Large intestine (tissue), 3 donors: ENCODE measurements around the gene BTNL2. TPM values are rescaled to one million over a fixed set of nuclear protein-coding genes. Genes with fewer than 3 reads are reported as not detected.

ENCODE experiments used
- DNase-seq, 2 donors: peaks; one replicate each; pipeline versions ENCODE4 v3.0.0 to v3.0.0-alpha.2; 2013
- H3K27ac ChIP-seq: one replicate; pipeline ENCODE4 v1.5.1; 2013; ENCODE audit warnings: low read length
- H3K27me3 ChIP-seq: 2 replicates; pipeline ENCODE4 v1.6.1; 2013; ENCODE audit warnings: low read length; ENCODE audit not compliant: control insufficient read depth, insufficient read depth
- H3K36me3 ChIP-seq: 2 replicates; pipeline ENCODE4 v1.6.1; 2013; ENCODE audit warnings: low read length; ENCODE audit not compliant: control insufficient read depth, insufficient read depth
- H3K4me1 ChIP-seq: one replicate; pipeline ENCODE4 v1.6.1; 2013; ENCODE audit warnings: low read length; ENCODE audit not compliant: control insufficient read depth, insufficient read depth
- H3K4me3 ChIP-seq: one replicate; pipeline ENCODE4 v1.5.1; 2013; ENCODE audit warnings: low read length
- H3K9me3 ChIP-seq: one replicate; pipeline ENCODE4 v1.6.1; 2013; ENCODE audit warnings: mild to moderate bottlenecking, low read depth, low read length, moderate library complexity; ENCODE audit not compliant: control insufficient read depth
- WGBS: methylation state at CpG from one replicate; pipeline ENCODE4 v1.1.5; 2013; ENCODE audit warnings: low lambda C conversion rate; ENCODE audit not compliant: insufficient coverage; 5-methylcytosine and 5-hydroxymethylcytosine counted together
- polyA plus RNA-seq: library from polyadenylated mRNA; unstranded; fragments of 120-200 nt; gene quantifications from one replicate; pipeline ENCODE4 v1.2.1, GENCODE V29; 2013

The BTNL2 gene
- polyA plus RNA-seq, 1 donor: 0.18 TPM

GRCh38 chr6:32396028-32396427, 11.0 kb downstream of the BTNL2 start:
- Histone ChIP-seq H3K27me3 (no peaks in the 10 kb centered on the region), H3K27ac (no peak overlapping the region), H3K36me3 (no peaks in the 10 kb centered on the region), H3K9me3 (no peaks in the 10 kb centered on the region), H3K4me3 (no peak overlapping the region), H3K4me1 (no peaks in the 10 kb centered on the region)
- WGBS: 100% methylated on average over 2 of the region's 10 CpGs
- DNase-seq: no peak

GRCh38 chr6:32393665-32394420, 13.1 kb downstream of the BTNL2 start:
- Histone ChIP-seq H3K4me3 (no peak overlapping the region), H3K9me3 (no peaks in the 10 kb centered on the region), H3K36me3 (no peaks in the 10 kb centered on the region), H3K27me3 (no peaks in the 10 kb centered on the region), H3K4me1 (no peaks in the 10 kb centered on the region), H3K27ac (no peak overlapping the region)
- WGBS: 100% methylated on average over 1 of the region's 7 CpGs
- DNase-seq: peak; percentile 21 to 36

- DNase-seq: no peak
- Histone ChIP-seq H3K27ac (no peak overlapping the region), H3K4me3 (no peak overlapping the region), H3K9me3 (no peaks in the 10 kb centered on the region), H3K4me1 (peaks cover 10% of the 10 kb centered on the region), H3K27me3 (no peaks in the 10 kb centered on the region), H3K36me3 (no peaks in the 10 kb centered on the region)
- WGBS: 87% methylated on average over 6 of the region's 6 CpGs
Measured at GRCh38 chr6:32391505-32391904, 15.5 kb downstream of the BTNL2 start.

- H3K27me3 ChIP-seq: no peaks in the 10 kb centered on the region
- WGBS: 65% methylated on average over 4 of the region's 6 CpGs
- no peak overlapping the region for H3K27ac ChIP-seq
- peaks cover 10% of the 10 kb centered on the region for H3K4me1 ChIP-seq
- peak; percentile 30 to 60 for DNase-seq
- H3K9me3 ChIP-seq: no peaks in the 10 kb centered on the region
- H3K4me3 ChIP-seq: no peak overlapping the region
- no peaks in the 10 kb centered on the region for H3K36me3 ChIP-seq
Measured at GRCh38 chr6:32387589-32388340, 19.2 kb downstream of the BTNL2 start.

GRCh38 chr6:32386040-32386439, 20.9 kb downstream of the BTNL2 start:
- Histone ChIP-seq H3K27ac (no peak overlapping the region), H3K36me3 (no peaks in the 10 kb centered on the region), H3K27me3 (no peaks in the 10 kb centered on the region), H3K4me3 (no peak overlapping the region), H3K9me3 (no peaks in the 10 kb centered on the region), H3K4me1 (peaks cover 10% of the 10 kb centered on the region)
- DNase-seq: no peak
- no CpG with 5 or more reads among the region's 1 CpG for WGBS

GRCh38 chr6:32382757-32383420, 24.1 kb downstream of the BTNL2 start:
- Histone ChIP-seq H3K4me1 (peaks cover 5% of the 10 kb centered on the region), H3K4me3 (no peak overlapping the region), H3K27me3 (no peaks in the 10 kb centered on the region), H3K9me3 (no peaks in the 10 kb centered on the region), H3K27ac (no peak overlapping the region), H3K36me3 (no peaks in the 10 kb centered on the region)
- no CpG with 5 or more reads among the region's 1 CpG for WGBS
- DNase-seq: no peak

- Histone ChIP-seq H3K27ac (no peak overlapping the region), H3K36me3 (no peaks in the 10 kb centered on the region), H3K9me3 (no peaks in the 10 kb centered on the region), H3K4me1 (peaks cover 20% of the 10 kb centered on the region), H3K4me3 (no peak overlapping the region), H3K27me3 (no peaks in the 10 kb centered on the region)
- no peak for DNase-seq
- WGBS: 77% methylated on average over 2 of the region's 2 CpGs
Measured at GRCh38 chr6:32379545-32379944, 27.4 kb downstream of the BTNL2 start.

GRCh38 chr6:32375739-32376529, 31.0 kb downstream of the BTNL2 start:
- WGBS: no CpG with 5 or more reads among the region's 7 CpGs
- no peak for DNase-seq
- peaks cover 26% of the 10 kb centered on the region for H3K4me1 ChIP-seq
- no peaks in the 10 kb centered on the region for H3K36me3 ChIP-seq
- no peak overlapping the region for H3K27ac ChIP-seq
- no peaks in the 10 kb centered on the region for H3K9me3 ChIP-seq
- no peaks in the 10 kb centered on the region for H3K27me3 ChIP-seq
- H3K4me3 ChIP-seq: no peak overlapping the region

- no peaks in the 10 kb centered on the region for H3K9me3 ChIP-seq
Measured at GRCh38 chr6:32371803-32372202, 35.2 kb downstream of the BTNL2 start, which contains the start of gene TSBP1. TSBP1 (minus strand) TSS chr6:32371903; CDS start chr6:32371706, 197 bp downstream.

GRCh38 chr6:32371229-32371628, 35.8 kb downstream of the BTNL2 start:
- peaks cover 10% of the 10 kb centered on the region for H3K4me1 ChIP-seq
- no peak overlapping the region for H3K27ac ChIP-seq
- no peak overlapping the region for H3K4me3 ChIP-seq
- WGBS: 60% methylated on average over 1 of the region's 1 CpG
- no peaks in the 10 kb centered on the region for H3K9me3 ChIP-seq
- no peaks in the 10 kb centered on the region for H3K36me3 ChIP-seq
- no peak for DNase-seq
- H3K27me3 ChIP-seq: no peaks in the 10 kb centered on the region

More at GRCh38 chr6:32371803-32372202, 35.2 kb downstream of the BTNL2 start, which contains the start of gene TSBP1:
- H3K27ac ChIP-seq: no peak within 1 kb of the TSS
- H3K27me3 ChIP-seq: no peaks in the 10 kb centered on the region
- H3K36me3 ChIP-seq: no peaks in the 10 kb centered on the region
- no peak for DNase-seq
- H3K4me3 ChIP-seq: no peak within 1 kb of the TSS
- H3K4me1 ChIP-seq: peaks cover 16% of the 10 kb centered on the region
